Neutrophil (primary cell): Measurements from ENCODE around the gene PTPRN2.
"Not testable (repeated sequence)": the region's sequence is repeated elsewhere in the genome, so short reads cannot be mapped to it uniquely, and the experiment has no call there.

Source experiments
- H3K27ac ChIP-seq: fragments of 200-600 bp; sonication (generic); 2 replicates; pipeline ENCODE4 v1.5.1; 2016; ENCODE audit warnings: mild to moderate bottlenecking, moderate library complexity
- H3K27me3 ChIP-seq: fragments of 200-600 bp; sonication (generic); 2 replicates; pipeline ENCODE4 v1.6.0; 2016; ENCODE audit warnings: mild to moderate bottlenecking
- H3K36me3 ChIP-seq: fragments of 200-600 bp; sonication (generic); 2 replicates; pipeline ENCODE4 v1.5.1; 2017
- H3K4me1 ChIP-seq, 2 experiments: fragments of 200-600 bp in 1 of 2; sonication (generic) in 1 of 2; 1 replicate in 1 of 2; 2 replicates in 1 of 2; pipeline versions ENCODE4 v1.5.1 to v1.6.1; 2013 to 2016; ENCODE audit warnings: low read depth in 1 of 2, low read length in 1 of 2, mild to moderate bottlenecking in 1 of 2, moderate library complexity in 1 of 2; ENCODE audit not compliant: control insufficient read depth in 1 of 2, insufficient read depth in 1 of 2
- H3K4me3 ChIP-seq, 2 experiments: fragments of 200-600 bp in 1 of 2; sonication (generic) in 1 of 2; 1 replicate in 1 of 2; 2 replicates in 1 of 2; pipeline ENCODE4 v1.5.1; 2013 to 2016; ENCODE audit warnings: low read depth in 1 of 2, low read length in 1 of 2, mild to moderate bottlenecking in 1 of 2, moderate library complexity in 1 of 2
- H3K9me3 ChIP-seq: fragments of 200-600 bp; sonication (generic); 2 replicates; pipeline ENCODE4 v1.5.1; 2016
- CTCF ChIP-seq: fragments of 200-600 bp; sonication (generic); IDR thresholded peaks from 2 replicates; pipeline ENCODE4 v1.5.1; 2016; ENCODE audit warnings: antibody characterized with exemption

The PTPRN2 gene

GRCh38 chr7:157726764-157727163 is 860.9 kb downstream of the PTPRN2 start:
- Histone ChIP-seq H3K27me3 (peaks cover 15% of the 10 kb centered on the region), H3K4me3 (no peak overlapping the region), H3K4me1 (no peaks in the 10 kb centered on the region), H3K9me3 (no peaks in the 10 kb centered on the region), H3K36me3 (no peaks in the 10 kb centered on the region), H3K27ac (no peak overlapping the region)
- TF ChIP-seq CTCF: no peak

- not testable (repeated sequence) for H3K4me3 ChIP-seq, H3K36me3 ChIP-seq, H3K9me3 ChIP-seq, H3K4me1 ChIP-seq, H3K27ac ChIP-seq
- H3K27me3 ChIP-seq: peaks cover 15% of the 10 kb centered on the region
These were observed 862.3 kb downstream of the PTPRN2 start for GRCh38 chr7:157725312-157725711.

- Histone ChIP-seq H3K4me1 (no peaks in the 10 kb centered on the region), H3K4me3 (no peak overlapping the region), H3K36me3 (no peaks in the 10 kb centered on the region), H3K27me3 (peaks cover 15% of the 10 kb centered on the region), H3K27ac (no peak overlapping the region), H3K9me3 (no peaks in the 10 kb centered on the region)
- no peak for TF ChIP-seq CTCF
These were observed 864.4 kb downstream of the PTPRN2 start for GRCh38 chr7:157723205-157723604.

- Histone ChIP-seq H3K4me3 (no peak overlapping the region), H3K27ac (no peak overlapping the region), H3K9me3 (no peaks in the 10 kb centered on the region), H3K4me1 (no peaks in the 10 kb centered on the region), H3K36me3 (no peaks in the 10 kb centered on the region), H3K27me3 (peaks cover 9% of the 10 kb centered on the region)
- no peak for TF ChIP-seq CTCF
These were observed 865.2 kb downstream of the PTPRN2 start for GRCh38 chr7:157722137-157723060.

- H3K36me3 ChIP-seq: no peaks in the 10 kb centered on the region
- H3K4me3 ChIP-seq: no peak overlapping the region
- TF ChIP-seq CTCF: no peak
- H3K27ac ChIP-seq: no peak overlapping the region
- H3K9me3 ChIP-seq: no peaks in the 10 kb centered on the region
- no peaks in the 10 kb centered on the region for H3K4me1 ChIP-seq
- H3K27me3 ChIP-seq: peaks cover 9% of the 10 kb centered on the region
These were observed 866.0 kb downstream of the PTPRN2 start for GRCh38 chr7:157721468-157722136.
